Hepatocyte (in vitro differentiated cells): ENCODE data around the gene EPSTI1.

ENCODE experiments used
- EZH2phosphoT487 ChIP-seq: fragments of 200-600 bp; sonication (generic); IDR thresholded peaks from one replicate; pipeline ENCODE4 v1.6.1; 2018; ENCODE audit warnings: antibody characterized with exemption, mild to moderate bottlenecking, low read depth, moderate library complexity; ENCODE audit not compliant: unreplicated experiment, severe bottlenecking
- TF ChIP-seq, protein P1 (sequence below): fragments of 200-600 bp; sonication (generic); IDR thresholded peaks from 2 replicates; pipeline ENCODE4 v1.5.1; 2016; ENCODE audit warnings: antibody characterized with exemption, mild to moderate bottlenecking; ENCODE audit not compliant: poor library complexity

DNA sequence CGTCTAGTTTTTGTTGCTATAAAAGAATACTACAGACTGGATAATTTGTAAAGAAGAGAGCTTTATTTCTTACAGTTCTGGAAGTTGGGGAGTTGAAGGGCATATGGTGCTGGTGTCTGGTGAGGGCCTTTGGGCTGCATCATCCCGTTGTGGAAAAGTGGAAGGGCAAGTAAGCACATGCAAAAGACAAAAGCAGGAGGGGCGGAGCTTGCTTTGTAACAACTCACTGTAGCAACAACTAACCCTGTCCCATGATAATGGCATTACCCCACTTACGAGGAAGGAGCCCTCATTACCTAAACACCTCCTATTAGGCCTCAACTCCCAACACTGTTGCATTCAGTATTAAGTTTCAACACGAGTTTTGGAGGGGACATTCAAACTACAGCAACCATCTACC is 24.2 kb upstream of the EPSTI1 start:
- TF ChIP-seq, protein P1, sequence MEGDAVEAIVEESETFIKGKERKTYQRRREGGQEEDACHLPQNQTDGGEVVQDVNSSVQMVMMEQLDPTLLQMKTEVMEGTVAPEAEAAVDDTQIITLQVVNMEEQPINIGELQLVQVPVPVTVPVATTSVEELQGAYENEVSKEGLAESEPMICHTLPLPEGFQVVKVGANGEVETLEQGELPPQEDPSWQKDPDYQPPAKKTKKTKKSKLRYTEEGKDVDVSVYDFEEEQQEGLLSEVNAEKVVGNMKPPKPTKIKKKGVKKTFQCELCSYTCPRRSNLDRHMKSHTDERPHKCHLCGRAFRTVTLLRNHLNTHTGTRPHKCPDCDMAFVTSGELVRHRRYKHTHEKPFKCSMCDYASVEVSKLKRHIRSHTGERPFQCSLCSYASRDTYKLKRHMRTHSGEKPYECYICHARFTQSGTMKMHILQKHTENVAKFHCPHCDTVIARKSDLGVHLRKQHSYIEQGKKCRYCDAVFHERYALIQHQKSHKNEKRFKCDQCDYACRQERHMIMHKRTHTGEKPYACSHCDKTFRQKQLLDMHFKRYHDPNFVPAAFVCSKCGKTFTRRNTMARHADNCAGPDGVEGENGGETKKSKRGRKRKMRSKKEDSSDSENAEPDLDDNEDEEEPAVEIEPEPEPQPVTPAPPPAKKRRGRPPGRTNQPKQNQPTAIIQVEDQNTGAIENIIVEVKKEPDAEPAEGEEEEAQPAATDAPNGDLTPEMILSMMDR, result no peak
- no peak for TF ChIP-seq EZH2phosphoT487
